AG08395 (cell line): ENCODE data around the gene CDR2L.
"Not testable (repeated sequence)": the region's sequence is repeated elsewhere in the genome, so short reads cannot be mapped to it uniquely, and the experiment has no call there.

Experiments used
- DNase-seq: peaks from one replicate; pipeline ENCODE4 v3.0.0; 2012; ENCODE audit warnings: mixed read lengths, low spot score

Gene CDR2L

GRCh38 chr17:75011401-75012095 lies 24.1 kb downstream of the CDR2L start:
- peak; percentile 87 for DNase-seq

DNA sequence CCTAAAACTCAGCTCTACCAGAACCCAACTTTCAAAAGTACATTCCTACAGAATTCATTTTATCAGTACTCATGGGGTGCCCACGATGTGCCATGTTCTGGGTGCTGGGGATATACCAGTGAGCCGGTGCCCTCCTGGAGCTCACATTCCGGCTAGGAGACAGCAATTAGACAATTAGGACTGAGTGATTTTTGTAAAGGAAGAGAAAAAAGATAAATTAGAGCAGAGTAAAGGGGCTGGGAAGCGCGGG lies 24.6 kb downstream of the CDR2L start:
- DNase-seq, result no peak

DNA sequence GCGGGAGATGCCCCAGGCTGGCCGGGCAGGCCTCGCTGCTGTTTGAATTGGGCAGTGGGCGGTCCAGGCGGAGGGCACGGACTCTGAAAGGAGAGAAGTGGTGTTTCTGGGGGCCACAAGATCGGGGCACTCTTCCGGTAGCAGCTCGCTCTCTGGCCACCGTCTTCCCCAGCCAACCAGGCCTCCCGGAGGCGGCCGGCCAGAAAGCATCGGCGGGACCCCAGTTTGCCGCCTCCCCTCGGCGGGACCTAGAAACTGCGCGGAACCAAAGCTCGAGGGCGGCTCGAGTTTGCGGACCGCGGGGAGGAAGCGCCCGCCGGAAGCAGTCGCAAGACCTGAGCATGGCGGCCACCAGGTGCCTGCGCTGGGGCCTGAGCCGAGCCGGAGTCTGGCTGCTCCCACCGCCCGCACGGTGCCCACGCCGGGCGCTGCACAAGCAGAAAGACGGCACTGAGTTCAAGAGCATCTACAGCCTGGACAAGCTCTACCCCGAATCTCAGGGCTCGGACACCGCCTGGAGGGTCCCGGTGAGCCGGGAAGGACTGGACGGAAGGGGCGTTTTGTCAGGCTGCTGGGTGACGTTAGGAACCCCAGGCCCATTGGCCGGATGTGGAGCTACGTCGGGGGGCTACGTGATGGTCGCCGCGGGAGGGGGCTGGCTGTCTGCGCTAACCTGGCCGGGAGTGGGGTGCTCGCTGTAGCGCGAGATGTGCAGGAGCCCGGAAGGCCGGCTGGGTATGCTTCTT lies 25.1 kb downstream of the CDR2L start, which contains the start of gene MRPL58:
Gene MRPL58, plus strand, starts transcription at position 325 of the 746 bp plus-strand sequence. Its CDS starts 17 bp downstream, at position 342.
- peak; percentile 90 for DNase-seq

GRCh38 chr17:75013092-75013559 lies 25.7 kb downstream of the CDR2L start:
- DNase-seq, result no peak

DNA sequence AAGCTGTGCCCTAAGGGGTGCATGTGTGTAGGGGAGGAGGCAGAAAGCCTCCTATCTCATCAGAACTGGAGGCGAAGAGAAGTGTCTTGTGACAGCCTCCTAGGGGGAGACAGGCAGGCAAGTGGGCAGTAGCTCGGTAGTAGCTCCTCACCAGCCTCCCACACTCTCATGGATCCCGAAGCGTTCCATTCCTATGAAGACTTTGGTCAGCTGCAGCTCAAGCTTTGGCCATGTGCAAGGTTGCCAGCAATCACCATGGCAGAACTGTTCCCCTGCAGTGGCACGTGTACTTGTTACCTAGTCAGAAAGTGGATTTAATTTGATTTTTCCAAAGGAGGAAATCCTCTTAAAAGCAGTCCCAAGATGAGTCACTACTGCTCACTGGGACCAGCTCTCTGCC lies 31.7 kb downstream of the CDR2L start:
- no peak for DNase-seq

DNA sequence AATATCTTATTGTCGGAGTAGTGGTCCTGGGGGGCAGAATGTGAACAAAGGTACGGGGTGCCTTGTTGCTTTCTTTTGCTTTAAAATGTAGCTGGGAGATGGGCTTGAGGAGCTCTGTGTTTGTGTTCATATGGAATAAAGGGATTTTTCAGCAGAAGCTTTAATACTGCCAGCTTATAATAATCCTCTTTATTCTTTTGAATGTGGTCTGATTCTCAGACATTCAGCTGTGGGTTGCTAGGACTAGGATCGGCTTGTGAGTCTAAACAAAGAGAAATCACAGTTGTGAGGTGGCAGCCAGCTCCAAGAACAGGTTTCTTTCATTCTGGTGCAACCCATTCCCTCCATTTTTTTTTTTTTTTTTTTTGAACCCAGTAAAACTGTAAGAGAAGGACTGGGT lies 32.3 kb downstream of the CDR2L start:
- DNase-seq, result no peak

DNA sequence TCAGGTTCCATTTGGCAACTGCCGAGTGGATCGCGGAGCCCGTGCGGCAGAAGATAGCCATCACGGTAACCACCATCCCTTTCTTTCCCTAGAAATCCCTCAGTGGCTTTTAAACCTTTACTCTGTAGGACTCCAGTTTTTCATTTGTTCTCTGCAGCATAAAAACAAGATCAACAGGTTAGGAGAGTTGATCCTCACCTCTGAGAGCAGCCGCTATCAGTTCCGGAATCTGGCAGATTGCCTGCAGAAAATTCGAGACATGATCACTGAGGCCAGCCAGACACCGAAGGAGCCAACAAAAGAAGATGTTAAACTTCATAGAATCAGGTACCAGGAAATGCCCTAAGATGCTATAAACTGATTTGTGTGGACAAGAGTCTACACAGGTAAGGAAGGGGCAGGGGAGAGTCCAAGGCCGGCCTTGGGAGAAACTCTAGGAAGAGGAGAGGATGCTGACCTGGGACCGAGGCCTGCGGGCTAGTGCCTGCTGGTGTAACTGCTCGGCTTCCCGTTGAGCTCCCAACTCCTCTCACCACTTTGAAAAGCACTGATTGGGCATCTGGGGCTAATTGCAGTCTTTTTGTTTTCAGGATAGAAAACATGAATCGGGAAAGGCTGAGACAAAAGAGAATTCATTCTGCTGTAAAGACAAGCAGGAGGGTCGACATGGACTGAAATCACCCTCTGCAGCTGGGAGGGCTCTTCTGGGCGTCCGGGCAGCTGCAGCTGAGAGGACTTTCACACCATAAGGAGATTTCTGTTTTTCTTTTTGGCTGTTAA lies 33.1 kb downstream of the CDR2L start:
- no peak for DNase-seq

- no peak for DNase-seq
Measured at GRCh38 chr17:75024686-75025397, 37.4 kb downstream of the CDR2L start.

GRCh38 chr17:75025398-75025734 lies 37.9 kb downstream of the CDR2L start:
- DNase-seq, result not testable (repeated sequence)

DNA sequence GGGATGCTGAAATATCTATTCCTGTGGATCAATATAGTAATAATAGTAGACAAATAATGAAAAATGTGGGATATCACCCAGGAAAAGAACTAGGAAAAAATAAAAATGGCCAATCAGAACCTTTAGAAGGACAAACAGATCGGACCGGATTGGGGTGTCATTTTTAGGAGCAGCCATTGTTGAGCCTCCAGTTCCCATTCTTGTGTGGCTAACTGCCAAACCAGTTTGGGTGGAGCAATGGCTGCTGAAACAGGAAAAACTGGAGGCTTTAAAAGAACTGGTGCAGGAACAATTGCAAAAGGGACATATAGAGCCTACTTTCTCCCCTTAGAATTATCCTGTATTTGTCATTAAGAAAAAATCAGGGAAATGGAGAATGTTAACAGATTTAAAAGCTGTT lies 39.2 kb downstream of the CDR2L start:
- not testable (repeated sequence) for DNase-seq

DNA sequence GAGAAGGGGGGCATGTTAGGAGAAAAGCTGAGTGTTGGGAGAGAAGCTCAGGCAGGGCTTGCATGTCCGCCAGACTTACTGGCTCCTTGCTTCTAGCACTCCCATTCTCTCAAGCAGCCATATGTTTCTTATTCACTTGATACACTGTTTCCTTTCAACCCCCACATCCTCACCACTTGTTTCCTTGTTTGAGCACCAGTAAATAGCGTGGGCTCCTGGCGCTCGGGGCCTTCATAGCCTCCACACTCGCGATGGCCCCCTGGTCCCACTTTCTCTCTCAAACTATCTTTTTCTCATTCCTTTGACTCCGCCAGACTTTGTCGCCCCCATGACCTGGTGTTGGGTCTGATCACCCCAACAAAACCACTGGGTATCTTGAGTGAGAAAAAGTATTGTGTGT lies 42.7 kb downstream of the CDR2L start:
- DNase-seq, result no peak

- DNase-seq, result peak; percentile 92
Measured at GRCh38 chr17:75031972-75032719, 44.7 kb downstream of the CDR2L start.

- DNase-seq, result no peak
Measured at GRCh38 chr17:75032720-75033280, 45.4 kb downstream of the CDR2L start.

- DNase-seq, result peak; percentile 80
Measured at GRCh38 chr17:75033346-75034235, 46.2 kb downstream of the CDR2L start.

DNA sequence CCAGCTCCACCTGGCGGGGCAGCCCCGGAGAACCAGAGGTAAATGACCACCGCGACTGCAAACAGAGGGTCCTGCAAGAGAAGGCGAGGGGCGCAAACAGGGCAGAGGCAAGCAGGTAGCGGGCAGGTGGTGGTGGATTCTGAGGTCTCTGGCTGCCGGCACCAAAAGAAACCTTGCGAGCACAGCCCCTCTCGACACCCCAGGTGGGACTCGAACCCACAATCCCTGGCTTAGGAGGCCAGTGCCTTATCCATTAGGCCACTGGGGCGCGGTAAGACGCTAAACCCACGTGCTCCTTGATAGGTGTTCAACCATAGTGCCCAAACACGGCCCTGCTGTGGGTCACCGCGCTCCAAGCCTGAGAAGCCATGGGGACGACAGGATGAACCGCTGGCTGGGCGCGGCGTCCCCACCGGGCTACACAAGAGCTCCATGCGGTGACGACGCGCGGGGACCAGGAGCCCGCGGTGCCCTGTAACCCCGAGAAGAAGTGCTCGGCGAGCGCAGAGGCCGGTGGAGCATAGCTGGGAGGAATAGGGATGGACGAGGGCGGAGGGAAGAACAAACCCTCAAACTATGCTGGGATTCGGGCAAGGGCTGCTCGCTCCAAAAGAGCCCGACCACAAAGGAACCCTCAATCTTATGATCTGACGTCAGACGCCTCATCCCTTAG lies 46.9 kb downstream of the CDR2L start:
- DNase-seq, result peak; percentile 70

DNA sequence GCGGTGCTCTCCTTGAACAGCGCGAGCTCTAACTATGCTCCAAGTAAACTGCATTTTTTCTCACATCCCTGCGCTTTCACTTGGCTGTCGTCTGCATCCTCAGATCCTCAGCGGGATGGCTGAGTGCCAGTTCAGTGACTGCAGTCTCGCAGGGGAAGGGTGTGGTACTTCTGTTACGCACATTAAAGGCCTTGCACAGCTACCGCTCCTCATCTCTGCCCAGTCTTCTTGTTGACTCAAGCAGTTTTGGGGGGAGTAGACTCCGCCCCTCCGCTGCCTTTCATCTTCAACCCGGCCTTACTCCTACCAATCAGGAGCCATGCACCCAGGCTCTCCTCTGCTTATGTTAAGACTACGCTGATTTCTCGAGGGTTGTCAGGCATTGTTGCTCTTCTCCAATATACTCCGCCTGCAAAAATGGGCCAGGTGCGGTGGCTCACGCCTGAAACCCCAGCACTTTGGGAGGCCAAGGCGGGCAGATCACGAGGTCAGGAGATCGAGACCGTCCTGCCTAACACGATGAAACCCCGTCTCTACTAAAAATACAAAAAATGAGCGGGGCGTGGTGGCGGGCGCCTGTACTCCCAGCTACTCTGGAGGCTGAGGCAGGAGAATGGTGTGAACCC lies 49.3 kb downstream of the CDR2L start:
- peak; percentile 87 for DNase-seq

GRCh38 chr17:75039238-75039637 lies 51.8 kb downstream of the CDR2L start:
- DNase-seq, result no peak

DNA sequence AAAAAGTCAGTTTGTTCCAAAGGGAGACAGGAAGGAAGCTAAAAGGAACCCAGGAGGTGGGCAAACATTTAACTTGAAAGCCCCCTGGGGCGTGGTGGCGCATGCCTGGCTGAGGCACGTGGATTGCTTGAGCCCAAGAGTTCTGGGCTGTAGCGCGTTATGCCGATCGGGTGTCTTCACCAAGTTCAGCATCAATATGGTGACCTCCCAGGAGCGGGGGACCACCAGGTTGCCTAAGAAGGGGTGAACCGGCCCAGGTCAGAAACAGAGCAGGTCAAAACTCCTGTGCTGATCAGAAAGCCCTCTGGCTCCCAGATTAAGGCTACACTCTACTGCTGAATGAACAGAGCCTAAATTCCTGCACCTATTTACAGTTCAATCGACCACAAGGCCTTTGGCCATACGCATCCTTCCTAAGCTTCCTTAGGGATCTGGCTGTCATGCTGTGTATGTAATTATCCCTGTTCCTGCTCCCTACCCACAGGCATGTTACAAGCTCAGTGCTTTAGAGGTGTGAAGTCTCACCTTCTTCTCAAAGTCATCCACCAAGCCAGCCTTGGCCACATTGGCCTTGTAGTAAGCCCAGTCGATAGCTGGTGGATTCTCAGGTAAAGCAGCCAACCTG lies 54.3 kb downstream of the CDR2L start:
- DNase-seq, result no peak

DNA sequence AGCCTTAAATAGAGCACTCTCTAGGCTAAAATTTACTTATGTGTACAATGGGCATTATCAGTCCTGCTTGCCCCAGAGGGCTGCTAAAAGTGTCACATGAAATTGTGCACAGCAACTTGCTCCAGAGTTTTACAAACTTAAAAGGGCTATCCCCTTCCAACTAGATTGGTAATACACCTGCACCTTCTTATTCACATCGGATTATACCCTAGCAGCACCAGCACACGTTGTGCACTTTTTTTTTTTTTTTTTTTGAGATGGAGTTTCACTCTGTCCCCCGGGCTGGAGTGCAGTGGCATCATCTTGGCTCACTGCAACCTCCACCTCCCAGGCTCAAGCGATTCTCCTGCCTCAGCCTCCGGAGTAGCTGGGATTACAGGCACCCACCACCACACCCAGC lies 56.4 kb downstream of the CDR2L start:
- DNase-seq, result not testable (repeated sequence)
